GM18505 (cell line): ENCODE measurements around the gene PXDN.

Experiments used
- ATAC-seq: cut with Tn5 transposase; IDR thresholded peaks from one replicate; pipeline ENCODE4 v1.9.1; 2021; ENCODE audit not compliant: unreplicated experiment
- POLR2A ChIP-seq: IDR thresholded peaks from 4 replicates; pipeline ENCODE4 v1.6.1; 2011; ENCODE audit warnings: borderline replicate concordance; ENCODE audit not compliant: insufficient read depth, insufficient read length; ENCODE audit errors: extremely low read depth

Gene PXDN

DNA sequence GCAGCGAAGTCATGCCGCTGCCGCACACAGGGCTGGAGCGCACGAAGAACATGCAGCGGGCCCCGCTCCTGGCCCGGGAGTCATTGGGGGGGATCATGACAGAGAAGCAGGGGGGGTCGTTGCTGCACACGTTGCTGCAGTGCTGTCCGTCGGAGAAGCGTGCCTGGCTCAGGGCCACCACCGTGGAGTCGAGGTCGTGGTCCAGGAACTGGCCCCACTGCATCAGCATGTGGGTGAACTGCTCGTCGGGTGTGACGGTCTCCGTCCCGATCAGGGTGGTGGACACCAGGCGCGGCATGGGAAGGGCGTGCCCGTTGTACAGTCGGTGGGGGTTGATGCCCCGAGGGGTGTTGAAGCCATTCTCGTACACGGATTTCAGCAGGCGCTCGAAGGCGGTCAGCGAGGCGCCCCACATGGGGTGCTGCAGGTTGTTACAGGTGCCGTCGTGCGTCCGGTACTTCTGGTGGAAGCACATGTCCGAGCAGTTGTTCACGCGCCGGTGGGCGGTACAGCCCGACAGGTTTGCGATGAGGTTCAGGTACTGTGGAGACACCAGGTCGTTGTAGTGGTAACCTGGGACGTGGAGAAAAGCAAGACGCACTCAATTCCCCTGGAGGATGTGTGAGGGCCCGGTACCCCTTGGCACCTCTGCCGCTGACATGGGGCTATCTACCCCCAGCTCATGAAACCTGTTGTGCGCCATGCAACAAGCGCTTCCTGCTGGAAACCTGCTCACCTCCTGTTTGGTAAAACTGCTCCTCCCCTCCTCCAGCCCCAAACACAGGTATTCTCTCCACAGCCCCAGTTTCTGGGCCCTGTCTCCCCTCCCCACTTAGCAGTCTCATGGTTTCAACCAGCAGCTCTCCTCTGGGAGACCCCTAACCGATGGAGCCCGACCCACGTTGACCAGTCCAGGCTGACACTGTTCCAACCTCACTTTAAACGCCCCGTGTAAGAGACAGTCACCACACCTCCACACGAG, 94.9 kb downstream of the PXDN start:
- no peak for ATAC-seq
- TF ChIP-seq POLR2A = no peak

DNA sequence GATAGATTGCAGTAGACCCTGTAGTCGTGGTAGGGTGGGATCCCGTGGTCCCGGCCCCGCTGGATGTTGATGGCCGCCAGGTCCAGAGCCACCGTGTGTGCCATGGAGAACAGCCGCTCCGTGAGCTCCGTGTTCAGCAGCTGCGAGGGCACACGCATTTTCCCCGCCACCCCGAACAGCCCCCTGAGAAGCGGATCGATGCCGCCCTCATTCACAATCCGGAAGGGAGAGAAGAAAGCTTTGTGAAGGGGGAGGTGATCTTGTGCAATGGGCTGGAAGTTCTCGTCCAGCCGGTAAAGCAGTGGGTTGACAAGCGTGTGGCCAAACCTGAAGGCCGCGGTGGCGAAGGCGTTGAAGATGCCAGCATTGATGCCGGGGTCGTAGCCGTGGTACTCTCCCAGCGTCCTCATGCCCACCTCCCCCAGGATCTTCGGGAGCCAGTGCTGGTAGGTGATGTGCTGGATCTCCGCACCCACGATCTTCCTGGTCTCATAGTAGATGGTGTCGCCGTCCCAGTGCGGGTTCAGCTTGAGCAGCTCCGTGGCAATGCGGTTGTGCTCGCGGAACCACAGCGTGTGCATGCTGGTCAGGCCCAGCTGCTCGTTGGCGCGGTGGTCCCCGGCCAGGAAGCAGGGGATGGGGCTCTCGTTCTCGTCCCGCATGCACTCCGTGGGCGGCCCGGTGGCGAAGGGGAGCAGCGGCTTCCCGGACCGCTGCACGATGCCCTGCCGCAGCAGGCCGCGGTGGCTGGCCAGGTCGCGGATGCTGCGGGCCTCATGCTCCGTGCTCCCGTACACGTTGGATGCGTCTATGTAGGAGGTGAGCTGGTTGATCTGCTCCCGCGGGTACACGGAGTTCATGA, 95.8 kb downstream of the PXDN start:
- TF ChIP-seq POLR2A = no peak
- no peak for ATAC-seq

- ATAC-seq = no peak
- no peak for TF ChIP-seq POLR2A
These were observed 96.7 kb downstream of the PXDN start for GRCh38 chr2:1647417-1648240.

GRCh38 chr2:1645761-1646476, 98.4 kb downstream of the PXDN start:
- no peak for ATAC-seq
- TF ChIP-seq POLR2A = no peak

DNA sequence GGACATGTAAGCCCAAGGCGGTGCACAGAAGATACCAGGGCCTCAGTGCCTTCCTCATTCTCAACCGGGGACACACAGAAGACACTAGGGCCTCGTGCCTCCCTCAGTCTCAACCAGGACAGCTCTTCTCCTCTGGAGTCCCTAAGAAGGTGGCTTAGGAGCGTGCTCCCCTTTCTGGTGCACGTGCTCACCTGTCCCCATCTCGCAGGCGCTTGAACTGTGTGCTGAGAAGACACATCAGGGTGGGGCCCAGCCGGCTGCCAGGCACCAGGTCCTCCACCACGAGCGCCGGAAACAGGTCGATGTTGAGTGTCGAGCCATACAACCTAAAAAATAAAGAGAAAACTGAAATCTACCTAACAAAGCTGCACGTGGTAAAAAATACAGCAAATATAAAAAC, 99.9 kb downstream of the PXDN start:
- no peak for ATAC-seq
- TF ChIP-seq POLR2A = no peak

DNA sequence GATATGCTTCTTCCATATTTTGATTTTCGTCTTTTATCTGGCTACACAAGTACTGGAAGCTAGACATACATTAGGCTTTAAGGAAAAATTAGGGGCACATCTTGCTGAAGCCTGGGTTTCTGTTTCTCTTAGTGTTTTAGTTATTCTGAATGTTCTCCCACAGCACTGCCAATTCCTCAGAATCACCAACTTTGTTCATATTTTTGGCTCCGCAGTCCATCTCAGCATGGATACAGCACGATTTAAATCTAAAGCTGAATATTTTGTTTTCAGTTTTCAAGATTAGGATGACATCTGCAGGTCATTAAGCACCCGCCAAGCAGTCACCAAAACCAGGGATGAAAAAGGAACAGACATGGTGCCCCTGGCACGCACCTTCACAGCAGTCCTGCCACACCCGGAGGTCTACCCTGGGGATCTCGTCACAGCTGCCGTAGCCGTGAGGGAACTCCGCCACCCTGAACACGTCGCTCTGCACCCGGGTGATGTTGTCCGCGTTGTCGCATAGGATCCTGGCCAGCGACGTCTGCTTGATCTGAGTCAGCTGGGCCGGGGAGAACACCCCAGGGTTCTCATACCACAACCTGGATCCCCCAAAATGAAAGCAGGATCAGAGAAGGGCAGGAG, 101.2 kb downstream of the PXDN start:
- no peak for TF ChIP-seq POLR2A
- no peak for ATAC-seq

DNA sequence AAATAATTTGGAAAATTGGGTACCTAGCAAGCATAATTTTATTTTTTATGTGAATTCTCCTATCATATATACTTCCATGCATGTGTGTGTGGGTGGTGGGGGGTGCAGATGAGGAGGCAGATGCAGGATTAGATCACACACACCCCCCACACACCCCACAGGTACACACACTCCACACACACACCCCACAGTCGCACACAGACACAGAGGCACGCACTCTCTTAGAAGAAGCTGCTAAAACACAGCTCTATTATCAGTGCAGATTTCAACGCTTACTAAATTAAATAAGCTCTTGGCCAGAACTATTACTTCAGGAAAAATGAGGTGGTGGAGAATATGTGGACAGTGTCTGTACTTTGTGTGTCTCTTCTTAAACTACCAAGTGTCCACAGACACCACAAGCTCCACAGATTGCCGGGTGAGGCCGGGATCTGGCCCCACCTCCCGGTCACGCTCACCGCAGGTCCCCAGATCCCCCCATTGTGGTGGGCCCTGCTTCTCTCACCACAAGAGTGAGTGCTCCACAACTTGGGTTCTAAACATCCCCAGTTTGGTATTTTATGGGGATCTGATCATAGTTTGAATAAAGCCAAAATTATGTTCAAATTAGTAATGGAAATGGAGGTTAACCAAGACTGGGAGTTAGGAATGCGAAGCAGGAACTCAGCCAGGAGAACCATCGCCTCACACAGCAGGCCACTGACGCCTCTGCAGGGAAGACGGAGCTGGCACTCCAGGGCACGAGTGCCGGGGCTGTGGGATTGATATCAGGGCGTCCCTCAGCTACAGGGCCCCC, 102.1 kb downstream of the PXDN start:
- no peak for ATAC-seq
- no peak for TF ChIP-seq POLR2A

DNA sequence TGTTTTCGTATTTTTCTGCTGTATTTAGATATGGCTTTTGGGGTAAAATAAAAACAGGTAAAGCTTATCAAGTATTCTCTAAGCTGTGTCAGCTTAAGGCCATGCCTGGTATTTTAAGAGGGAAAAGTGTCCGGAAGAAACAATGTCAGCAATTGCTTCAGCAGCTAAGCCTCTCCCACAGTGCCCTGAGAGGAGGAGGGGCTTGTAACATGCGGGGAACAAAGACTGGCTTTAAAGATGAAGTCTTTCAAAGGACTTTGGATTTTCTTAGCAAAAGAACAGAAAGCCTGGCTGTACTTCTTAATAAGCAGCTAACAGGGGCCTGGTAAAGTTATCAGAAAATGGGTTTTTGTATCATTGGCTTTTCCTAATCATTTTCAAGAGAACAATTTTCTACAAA, 102.8 kb downstream of the PXDN start:
- no peak for ATAC-seq
- no peak for TF ChIP-seq POLR2A

DNA sequence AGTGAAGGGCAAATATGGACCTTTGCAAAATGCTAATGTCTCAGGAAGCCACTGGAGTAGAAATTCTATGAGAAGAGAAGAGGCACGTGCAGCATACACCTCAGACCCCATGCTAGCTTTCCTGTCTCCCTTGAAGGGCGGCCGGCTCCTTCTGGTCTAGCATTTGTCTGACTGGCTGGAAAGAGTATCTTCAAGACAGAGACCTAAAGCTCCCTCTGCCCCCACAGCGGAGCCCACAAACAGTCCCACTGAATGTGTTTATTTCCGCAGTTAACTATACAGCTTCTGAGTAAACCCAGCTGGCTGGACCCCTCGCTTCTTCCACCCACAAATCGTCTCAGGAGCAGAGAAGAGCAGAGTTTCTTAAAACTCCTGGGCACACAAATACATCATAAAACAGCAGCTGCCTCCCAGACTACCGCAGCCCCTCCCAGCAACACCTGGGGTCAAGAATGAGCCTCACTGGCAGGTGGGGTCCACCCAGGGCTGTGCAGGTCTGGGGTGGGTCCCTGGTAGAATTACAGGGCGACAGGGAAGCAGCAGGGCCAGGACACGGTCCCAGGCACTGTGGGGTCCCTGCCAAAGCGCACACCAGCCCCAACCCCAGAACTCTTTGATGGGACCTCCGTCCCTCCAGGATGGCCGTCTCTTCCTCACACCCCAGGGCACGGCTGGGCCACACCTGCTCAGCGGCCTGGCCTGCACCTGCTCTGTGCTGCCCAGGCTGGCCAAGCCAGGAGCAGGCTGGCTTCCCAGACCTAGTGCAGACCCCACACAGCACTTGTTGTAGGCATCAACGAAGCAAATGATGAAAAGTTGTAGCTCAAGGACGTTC, 103.8 kb downstream of the PXDN start:
- no peak for ATAC-seq

GRCh38 chr2:1639086-1639858, 105.0 kb downstream of the PXDN start:
- no peak for TF ChIP-seq POLR2A
- ATAC-seq = no peak

More for the DNA sequence above, 103.8 kb downstream of the PXDN start:
- TF ChIP-seq POLR2A = no peak

DNA sequence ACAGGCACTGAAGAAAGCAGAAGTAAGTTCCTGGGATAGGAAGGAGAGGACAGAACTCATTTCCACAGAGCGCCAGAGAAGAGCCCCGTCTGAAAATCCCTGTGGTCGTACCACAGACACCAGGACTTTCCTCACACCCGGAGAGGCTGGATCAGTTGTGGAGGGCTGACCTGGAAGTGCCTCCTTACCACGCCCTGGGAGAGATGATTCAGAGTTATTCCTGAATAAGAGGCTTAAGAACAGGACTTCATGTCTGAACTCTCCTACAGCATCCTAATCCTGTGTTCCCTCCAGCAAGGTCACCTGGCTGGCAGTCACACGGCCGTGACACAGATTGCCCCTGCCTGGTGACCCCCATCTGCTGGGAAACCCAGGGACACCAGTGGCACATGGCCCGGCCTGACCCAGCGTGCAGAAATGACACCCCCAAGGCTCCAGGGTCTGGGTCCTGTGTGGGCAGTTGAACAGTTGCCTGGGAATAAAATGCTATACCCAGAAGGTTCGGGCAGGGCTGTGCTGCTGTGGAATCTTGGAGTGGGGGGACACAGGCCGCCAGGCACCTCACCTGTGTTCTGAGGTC, 105.9 kb downstream of the PXDN start:
- TF ChIP-seq POLR2A = no peak
- ATAC-seq = no peak
